HS-5 (cell line): ENCODE data around the gene PI4K2A.

ENCODE experiments used
- DNase-seq: peaks from one replicate; pipeline ENCODE4 v3.0.0-alpha.2; 2012; ENCODE audit warnings: low read depth

PI4K2A gene

GRCh38 chr10:97707134-97707861, 66.8 kb downstream of the PI4K2A start:
- no peak for DNase-seq

GRCh38 chr10:97708167-97708566, 67.7 kb downstream of the PI4K2A start:
- no peak for DNase-seq

- DNase-seq, result no peak
Measured at GRCh38 chr10:97708976-97709946, 68.8 kb downstream of the PI4K2A start.

- no peak for DNase-seq
Measured at GRCh38 chr10:97711640-97712572, 71.4 kb downstream of the PI4K2A start.

GRCh38 chr10:97713339-97713825, 72.9 kb downstream of the PI4K2A start, which contains the start of gene MARVELD1:
Gene MARVELD1 (plus strand): TSS chr10:97713730. CDS start chr10:97713877, 147 bp downstream.
- DNase-seq, result peak; percentile 56

GRCh38 chr10:97713826-97714400, 73.4 kb downstream of the PI4K2A start:
- DNase-seq, result no peak

GRCh38 chr10:97714401-97715258, 74.2 kb downstream of the PI4K2A start:
- DNase-seq, result no peak

- DNase-seq, result no peak
Measured at GRCh38 chr10:97715259-97715874, 74.9 kb downstream of the PI4K2A start.

- no peak for DNase-seq
Measured at GRCh38 chr10:97717627-97718026, 77.2 kb downstream of the PI4K2A start.

- no peak for DNase-seq
Measured at GRCh38 chr10:97718178-97718577, 77.7 kb downstream of the PI4K2A start.

- DNase-seq, result no peak
Measured at GRCh38 chr10:97718659-97719142, 78.2 kb downstream of the PI4K2A start.

- no peak for DNase-seq
Measured at GRCh38 chr10:97719602-97720001, 79.1 kb downstream of the PI4K2A start.

GRCh38 chr10:97721871-97722780, 81.7 kb downstream of the PI4K2A start:
- DNase-seq, result no peak

GRCh38 chr10:97723001-97723400, 82.5 kb downstream of the PI4K2A start:
- DNase-seq, result no peak

GRCh38 chr10:97724341-97724941, 84.0 kb downstream of the PI4K2A start:
- DNase-seq, result no peak
